ENCODE measurements around the gene CCDC197.
A peak's percentile ranks its signal among the peaks of the same experiment; 100 is the strongest.

CCDC197 gene

DNA sequence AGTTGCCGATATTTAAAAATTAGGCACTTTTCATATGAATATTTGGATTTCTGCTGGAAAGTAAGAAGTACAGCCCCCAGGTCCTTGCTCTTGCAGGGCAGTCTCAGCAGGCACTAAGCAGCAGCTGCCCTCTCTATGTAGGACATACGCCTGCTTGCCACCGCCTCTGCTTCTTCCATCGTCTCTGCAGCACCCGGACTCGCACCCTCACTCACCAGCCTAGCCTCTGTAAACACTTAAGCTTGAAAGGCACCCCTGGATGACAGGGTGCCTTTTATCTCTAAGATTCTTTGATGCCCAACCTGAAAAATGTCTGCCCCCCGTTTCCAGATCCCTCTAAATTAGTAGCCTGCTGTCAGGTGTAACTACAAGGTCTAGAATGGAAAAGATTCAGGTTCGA, 48.0 kb downstream of the CCDC197 start:
- no peak for DNase-seq

GRCh38 chr14:94045563-94046345, 48.7 kb downstream of the CCDC197 start:
- DNase-seq = no peak

DNA sequence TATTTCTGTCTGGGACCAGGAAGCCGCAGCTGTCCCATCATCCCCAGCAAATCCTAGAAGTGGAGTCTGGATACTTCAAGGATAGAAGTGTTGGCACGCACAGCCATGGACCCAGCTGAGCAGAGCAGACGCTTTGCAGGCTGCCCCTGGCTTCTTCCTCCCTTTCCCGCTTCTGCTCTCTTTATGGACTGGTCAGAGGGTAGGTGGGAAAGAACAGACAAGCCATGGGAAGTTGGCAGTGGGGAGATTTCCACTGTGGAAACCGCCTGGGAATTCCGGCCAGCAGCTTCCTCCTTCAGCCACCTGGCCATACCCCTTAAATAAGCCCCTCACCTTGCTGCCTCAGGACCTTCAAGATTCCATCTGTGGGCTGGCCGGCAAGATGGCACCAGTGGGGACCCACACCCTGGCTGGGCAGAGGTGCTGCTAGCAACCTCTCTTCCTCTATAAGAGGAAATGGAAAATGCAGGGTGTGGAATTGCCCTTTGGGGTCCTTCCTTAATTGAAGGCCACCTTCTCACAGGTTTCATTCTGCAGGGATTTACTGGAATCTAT, 49.7 kb downstream of the CCDC197 start:
- peak; percentile 16 for DNase-seq

DNA sequence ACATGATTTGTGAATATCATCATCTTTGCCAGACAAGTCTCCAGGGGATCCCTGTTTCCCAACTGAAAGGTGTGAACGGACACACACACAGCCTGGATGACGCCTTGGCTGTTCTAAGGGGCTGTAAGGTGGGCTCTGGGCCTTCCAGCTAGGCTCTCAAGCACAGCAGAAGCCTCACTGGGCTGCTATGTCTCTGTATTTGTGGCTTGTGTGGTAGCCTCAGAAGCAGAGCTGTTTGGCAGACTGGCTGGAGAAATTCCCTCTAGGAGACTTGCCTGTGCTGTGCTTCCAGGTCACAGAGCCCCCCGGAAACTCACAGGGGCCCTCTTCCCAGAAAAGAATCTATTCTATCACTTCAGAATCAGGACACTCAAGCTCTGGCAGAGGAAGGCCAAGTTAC, 50.5 kb downstream of the CCDC197 start:
- peak; percentile 18 for DNase-seq

GRCh38 chr14:94048691-94049624, 51.9 kb downstream of the CCDC197 start:
- DNase-seq = peak; percentile 14

DNA sequence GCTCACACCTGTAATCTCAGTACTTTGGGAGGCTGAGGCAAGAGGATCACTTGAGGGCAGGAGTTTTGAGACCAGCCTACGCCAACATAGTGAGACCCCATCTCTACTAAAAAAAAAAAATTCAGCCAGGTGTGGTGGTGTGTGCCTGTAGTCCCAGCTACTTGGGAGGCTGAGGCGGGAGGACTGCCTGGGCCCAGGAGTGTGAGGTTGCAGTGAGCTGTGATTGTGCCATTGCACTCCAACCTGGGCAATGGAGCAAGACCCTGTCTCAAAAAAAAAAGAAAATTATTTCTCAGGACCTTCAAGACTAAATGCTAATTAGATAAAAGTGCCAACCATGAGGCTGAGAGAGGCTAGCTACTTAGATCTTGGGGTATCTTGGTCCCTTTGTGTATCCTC, 52.5 kb downstream of the CCDC197 start:
- DNase-seq = no peak

GRCh38 chr14:94050231-94050880, 53.3 kb downstream of the CCDC197 start:
- DNase-seq = no peak

DNA sequence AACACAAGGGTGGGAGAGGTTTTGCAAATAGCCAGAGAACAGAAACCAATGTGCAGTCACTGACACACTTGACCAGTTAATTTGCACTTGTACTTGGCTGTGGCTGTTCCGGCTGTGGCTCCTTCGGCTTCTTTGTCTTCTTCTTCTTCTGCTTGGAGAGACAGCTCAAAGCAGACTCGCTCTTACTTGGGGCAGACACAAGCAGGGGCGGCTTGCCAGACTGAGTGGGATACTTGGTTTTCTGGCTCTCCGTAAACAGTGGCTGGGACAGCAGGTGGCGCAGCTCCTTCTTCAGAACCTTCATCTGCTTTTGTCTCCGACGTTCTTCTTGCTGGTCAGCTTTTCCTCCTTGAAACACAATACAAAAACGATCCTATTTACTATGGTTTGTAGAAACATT, 54.0 kb downstream of the CCDC197 start:
- peak; percentile 24 for DNase-seq

DNA sequence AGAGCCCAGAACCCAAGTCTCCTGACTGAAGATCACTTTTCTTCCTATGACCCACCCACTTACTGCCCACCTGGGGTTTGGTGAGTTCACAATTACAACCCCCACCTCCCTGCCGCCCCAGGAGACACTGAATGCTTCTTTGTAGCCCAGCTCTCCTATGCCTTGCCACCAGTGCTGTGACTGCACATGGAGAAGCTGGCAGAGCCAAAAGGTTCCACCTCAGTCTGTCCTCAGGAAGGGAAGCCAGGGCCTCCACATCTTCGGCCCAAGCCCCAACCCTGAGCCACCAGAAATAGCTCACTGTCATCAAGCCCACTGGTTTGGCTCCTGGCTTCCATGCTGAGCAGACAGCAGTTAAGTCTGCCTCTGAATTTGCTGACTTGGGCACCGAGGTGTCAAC, 54.7 kb downstream of the CCDC197 start:
- DNase-seq = peak; percentile 22

DNA sequence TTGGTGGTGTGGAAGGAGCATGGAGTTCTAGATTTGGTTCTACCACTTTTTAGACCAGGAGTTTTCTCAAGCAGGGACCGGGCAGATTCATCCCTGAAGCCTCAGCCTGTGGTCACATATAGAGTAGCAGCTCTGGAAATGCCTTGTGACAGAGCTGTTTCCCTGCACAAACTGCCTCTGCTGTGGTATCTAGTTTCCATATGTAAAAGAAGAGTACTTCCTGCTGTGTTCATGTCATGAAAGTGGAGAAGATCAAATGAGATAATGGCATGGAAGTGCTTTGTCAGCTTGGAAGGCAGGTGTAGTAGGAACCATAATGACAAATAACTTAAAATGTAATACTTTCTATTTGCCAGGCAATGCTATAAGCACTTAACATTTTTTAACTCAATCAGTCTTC, 55.1 kb downstream of the CCDC197 start:
- DNase-seq = no peak

DNA sequence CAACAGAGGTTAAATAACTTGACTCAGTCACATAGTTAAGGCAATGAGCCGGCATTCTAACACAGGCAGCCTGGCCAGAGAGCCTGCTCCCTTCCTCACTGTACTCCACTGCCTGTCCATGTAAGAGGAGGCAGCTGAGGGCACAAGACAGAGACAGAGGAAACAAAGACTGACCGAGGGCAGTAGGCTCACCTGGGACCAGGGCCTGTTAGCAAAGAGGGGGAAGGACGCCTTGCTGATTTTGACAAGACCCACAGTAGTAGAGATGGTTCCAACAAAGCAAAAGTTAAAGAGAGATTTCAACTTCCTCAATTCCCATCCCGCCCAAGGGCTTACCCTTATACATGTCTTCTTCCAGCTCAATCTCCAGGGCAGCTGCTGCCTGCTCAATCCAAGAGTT, 55.6 kb downstream of the CCDC197 start:
- DNase-seq = no peak

- DNase-seq = no peak
These were observed 57.3 kb downstream of the CCDC197 start for GRCh38 chr14:94054401-94054800.

- no peak for DNase-seq
These were observed 57.8 kb downstream of the CCDC197 start for GRCh38 chr14:94054936-94055335.

- DNase-seq = no peak
These were observed 59.6 kb downstream of the CCDC197 start for GRCh38 chr14:94056579-94057308.

GRCh38 chr14:94058128-94058673, 61.1 kb downstream of the CCDC197 start:
- DNase-seq = no peak

Data from stimulated activated CD8-positive, alpha-beta memory T cell treated with anti-CD3 and anti-CD28 coated beads, Interleukin-4, amount 100 ng/mL, for 48 hours (primary cell).